ENCODE measurements around the gene CELF2.

CELF2 gene

GRCh38 chr10:11004144-11005077 is 13.3 kb upstream of the CELF2 start:
- DNase-seq, result no peak

GRCh38 chr10:11005725-11006427 is 11.8 kb upstream of the CELF2 start:
- DNase-seq, result no peak

GRCh38 chr10:11006428-11006825 is 11.2 kb upstream of the CELF2 start:
- no peak for DNase-seq

GRCh38 chr10:11007476-11008020 is 10.1 kb upstream of the CELF2 start:
- DNase-seq, result no peak

- DNase-seq, result no peak
These were observed 8.0 kb upstream of the CELF2 start for GRCh38 chr10:11009471-11010308.

GRCh38 chr10:11010582-11010981 is 7.1 kb upstream of the CELF2 start:
- DNase-seq, result no peak

GRCh38 chr10:11011436-11011835 is 6.2 kb upstream of the CELF2 start:
- no peak for DNase-seq

- no peak for DNase-seq
These were observed 5.7 kb upstream of the CELF2 start for GRCh38 chr10:11011984-11012383.

- no peak for DNase-seq
These were observed 5.0 kb upstream of the CELF2 start for GRCh38 chr10:11012421-11013295.

- no peak for DNase-seq
These were observed 3.8 kb upstream of the CELF2 start for GRCh38 chr10:11013836-11014235.

GRCh38 chr10:11014671-11015445 is 2.8 kb upstream of the CELF2 start:
- no peak for DNase-seq

GRCh38 chr10:11015446-11015934 is 2.2 kb upstream of the CELF2 start:
- DNase-seq, result no peak

GRCh38 chr10:11017000-11017569 is 587 bp upstream of the CELF2 start:
- no peak for DNase-seq

GRCh38 chr10:11018432-11018841 is 765 bp downstream of the CELF2 start:
- DNase-seq, result peak; percentile 79

- peak; percentile 30 for DNase-seq
These were observed 1.4 kb downstream of the CELF2 start for GRCh38 chr10:11018855-11019631.

- DNase-seq, result no peak
These were observed 2.3 kb downstream of the CELF2 start for GRCh38 chr10:11019724-11020547.

- no peak for DNase-seq
These were observed 2.9 kb downstream of the CELF2 start for GRCh38 chr10:11020548-11020942.

- DNase-seq, result no peak
These were observed 4.5 kb downstream of the CELF2 start for GRCh38 chr10:11022213-11022612.

Data from NCI-H146 (cell line).